Tongue (tissue), 2 donors: ENCODE results near the gene CPT1A. TPM values are rescaled to one million over a fixed set of nuclear protein-coding genes. Genes with fewer than 3 reads are reported as not detected.

Experiments used
- DNase-seq: peaks from one replicate; pipeline ENCODE4 v3.0.0-alpha.2; 2015
- total RNA-seq: library from RNA; depleted of rRNA; stranded (reverse); fragments of >200 nt; gene quantifications from one replicate; pipeline ENCODE4 v1.2.3, GENCODE V29; 2014

Gene CPT1A
- total RNA-seq, 1 donor from 2014 or later = 14.2 TPM

- DNase-seq = no peak
Observed at GRCh38 chr11:68854273-68854958, 12.7 kb upstream of the CPT1A start.

- DNase-seq = no peak
Observed at GRCh38 chr11:68852628-68853027, 10.9 kb upstream of the CPT1A start.

- no peak for DNase-seq
Observed at GRCh38 chr11:68848429-68848828, 6.7 kb upstream of the CPT1A start.

GRCh38 chr11:68847395-68847794 lies 5.7 kb upstream of the CPT1A start:
- no peak for DNase-seq

- peak; percentile 50 for DNase-seq
Observed at GRCh38 chr11:68845351-68846002, 3.8 kb upstream of the CPT1A start.

- no peak for DNase-seq
Observed at GRCh38 chr11:68844801-68845200, 3.1 kb upstream of the CPT1A start.

GRCh38 chr11:68844376-68844775 lies 2.7 kb upstream of the CPT1A start:
- DNase-seq = no peak

GRCh38 chr11:68843703-68844312 lies 2.1 kb upstream of the CPT1A start:
- DNase-seq = peak; percentile 38

GRCh38 chr11:68843052-68843561 lies 1.4 kb upstream of the CPT1A start:
- peak; percentile 20 for DNase-seq

GRCh38 chr11:68842427-68843051 lies 823 bp upstream of the CPT1A start:
- DNase-seq = no peak

- peak; percentile 42 for DNase-seq
Observed at GRCh38 chr11:68840661-68841653, 759 bp downstream of the CPT1A start.

GRCh38 chr11:68839911-68840641 lies 1.6 kb downstream of the CPT1A start:
- peak; percentile 71 for DNase-seq

- peak; percentile 97 for DNase-seq
Observed at GRCh38 chr11:68839054-68839865, 2.5 kb downstream of the CPT1A start.

- DNase-seq = no peak
Observed at GRCh38 chr11:68838572-68838964, 3.1 kb downstream of the CPT1A start.

- DNase-seq = no peak
Observed at GRCh38 chr11:68837583-68838571, 3.8 kb downstream of the CPT1A start.

GRCh38 chr11:68835749-68836148 lies 6.0 kb downstream of the CPT1A start:
- DNase-seq = no peak

GRCh38 chr11:68835328-68835727 lies 6.4 kb downstream of the CPT1A start:
- no peak for DNase-seq

- DNase-seq = no peak
Observed at GRCh38 chr11:68832476-68833181, 9.1 kb downstream of the CPT1A start.
